Progenitor cell of endocrine pancreas (in vitro differentiated cells): ENCODE measurements around the gene PPM1E. TPM values are rescaled to one million over a fixed set of nuclear protein-coding genes. Genes with fewer than 3 reads are reported as not detected.
"Not testable (repeated sequence)": the region's sequence is repeated elsewhere in the genome, so short reads cannot be mapped to it uniquely, and the experiment has no call there.

Source experiments
- DNase-seq: peaks from one replicate; pipeline ENCODE4 v3.0.0; 2021; ENCODE audit warnings: low spot score; ENCODE audit not compliant: unreplicated experiment
- H3K27ac Mint-ChIP-seq: 2 replicates; pipeline ENCODE4 v1.8.0; 2021; ENCODE audit warnings: mild to moderate bottlenecking, moderate library complexity, mixed read lengths
- H3K27me3 Mint-ChIP-seq: 2 replicates; pipeline ENCODE4 v1.8.0; 2021; ENCODE audit warnings: mixed read lengths
- H3K36me3 Mint-ChIP-seq: 2 replicates; pipeline ENCODE4 v1.8.0; 2022; ENCODE audit warnings: mixed read lengths; ENCODE audit not compliant: insufficient read depth
- H3K4me1 Mint-ChIP-seq: 2 replicates; pipeline ENCODE4 v1.8.0; 2021; ENCODE audit warnings: low read depth, mixed read lengths
- H3K4me3 Mint-ChIP-seq: 2 replicates; pipeline ENCODE4 v1.8.0; 2021; ENCODE audit warnings: low read depth, mild to moderate bottlenecking, moderate library complexity, mixed read lengths
- H3K9me3 Mint-ChIP-seq: 2 replicates; pipeline ENCODE4 v1.8.0; 2021; ENCODE audit warnings: low read depth, mixed read lengths
- CTCF ChIP-seq: fragments of 200-600 bp; sonication (generic); IDR thresholded peaks from one replicate; pipeline ENCODE4 v1.5.0; 2021; ENCODE audit warnings: antibody characterized with exemption, mild to moderate bottlenecking; ENCODE audit not compliant: unreplicated experiment
- total RNA-seq: library from RNA; stranded (reverse); gene quantifications from 2 replicates; pipeline ENCODE4 v1.2.1, GENCODE V29; 2021

Gene PPM1E
- total RNA-seq, 1 donor from 2014 or later: 1.6 TPM

GRCh38 chr17:58758890-58759289 is 3.2 kb downstream of the PPM1E start:
- no peak for DNase-seq
- Mint-ChIP-seq H3K27me3 (peaks cover 40% of the 10 kb centered on the region), H3K4me1 (peaks cover 5% of the 10 kb centered on the region), H3K36me3 (no peaks in the 10 kb centered on the region), H3K4me3 (no peak overlapping the region), H3K9me3 (no peaks in the 10 kb centered on the region), H3K27ac (no peak overlapping the region)
- no peak for TF ChIP-seq CTCF

GRCh38 chr17:58759522-58759921 is 3.9 kb downstream of the PPM1E start:
- H3K4me1 Mint-ChIP-seq: peaks cover 5% of the 10 kb centered on the region
- no peak overlapping the region for H3K27ac Mint-ChIP-seq
- H3K27me3 Mint-ChIP-seq: peaks cover 38% of the 10 kb centered on the region
- H3K4me3 Mint-ChIP-seq: no peak overlapping the region
- H3K36me3 Mint-ChIP-seq: no peaks in the 10 kb centered on the region
- no peak for DNase-seq
- no peak for TF ChIP-seq CTCF
- no peaks in the 10 kb centered on the region for H3K9me3 Mint-ChIP-seq

- no peak for TF ChIP-seq CTCF
- no peak overlapping the region for H3K4me3 Mint-ChIP-seq
- H3K27ac Mint-ChIP-seq: no peak overlapping the region
- H3K4me1 Mint-ChIP-seq: peaks cover 5% of the 10 kb centered on the region
- DNase-seq: no peak
- H3K27me3 Mint-ChIP-seq: peaks cover 34% of the 10 kb centered on the region
- no peaks in the 10 kb centered on the region for H3K9me3 Mint-ChIP-seq
- no peaks in the 10 kb centered on the region for H3K36me3 Mint-ChIP-seq
Observed at GRCh38 chr17:58760248-58760647, 4.6 kb downstream of the PPM1E start.

- H3K4me3 Mint-ChIP-seq: no peak overlapping the region
- H3K27ac Mint-ChIP-seq: no peak overlapping the region
- no peaks in the 10 kb centered on the region for H3K9me3 Mint-ChIP-seq
- H3K27me3 Mint-ChIP-seq: peaks cover 19% of the 10 kb centered on the region
- DNase-seq: no peak
- TF ChIP-seq CTCF: no peak
- H3K4me1 Mint-ChIP-seq: no peaks in the 10 kb centered on the region
- H3K36me3 Mint-ChIP-seq: no peaks in the 10 kb centered on the region
Observed at GRCh38 chr17:58763263-58763662, 7.6 kb downstream of the PPM1E start.

- no peak overlapping the region for H3K27ac Mint-ChIP-seq
- H3K27me3 Mint-ChIP-seq: peaks cover 14% of the 10 kb centered on the region
- DNase-seq: no peak
- no peaks in the 10 kb centered on the region for H3K9me3 Mint-ChIP-seq
- no peak for TF ChIP-seq CTCF
- no peaks in the 10 kb centered on the region for H3K36me3 Mint-ChIP-seq
- H3K4me3 Mint-ChIP-seq: no peak overlapping the region
- no peaks in the 10 kb centered on the region for H3K4me1 Mint-ChIP-seq
Observed at GRCh38 chr17:58764373-58764772, 8.7 kb downstream of the PPM1E start.

GRCh38 chr17:58778482-58778881 is 22.8 kb downstream of the PPM1E start:
- DNase-seq, H3K36me3 Mint-ChIP-seq, H3K4me1 Mint-ChIP-seq, H3K9me3 Mint-ChIP-seq, H3K4me3 Mint-ChIP-seq, H3K27me3 Mint-ChIP-seq, H3K27ac Mint-ChIP-seq: not testable (repeated sequence)
